ENCODE measurements around the gene METTL3. TPM values are rescaled to one million over a fixed set of nuclear protein-coding genes. Genes with fewer than 3 reads are reported as not detected.
A peak's percentile ranks its signal among the peaks of the same experiment; 100 is the strongest.

Gene METTL3
- total RNA-seq, result 10 to 100 TPM; 45.3 to 65.4 (median 58.6) TPM

GRCh38 chr14:21510735-21511657, at the start of gene METTL3:
Gene METTL3 (minus strand): TSS chr14:21511340. CDS start chr14:21511223, 117 bp downstream.
- TF ChIP-seq POLR2A (IDR thresholded peaks at IDR 0.05), result peak in 1 of 2 donors; percentile 45
- no peak for TF ChIP-seq CTCF (IDR thresholded peaks at IDR 0.05)
- TF ChIP-seq EP300 (IDR thresholded peaks at IDR 0.05), result peak; percentile 88 to 90
- no peaks in the 10 kb centered on the region for H3K27me3 ChIP-seq
- no peaks in the 10 kb centered on the region for H3K9me3 ChIP-seq
- H3K36me3 ChIP-seq, result peaks cover 0 to 27% (median 5%) of the 10 kb centered on the region in 3 donors
- peak within 1 kb of the TSS; percentile 72 to 85 (median 74) for H3K4me3 ChIP-seq
- peaks cover 0 to 25% (median 12%) of the 10 kb centered on the region in 4 donors for H3K4me1 ChIP-seq
- DNase-seq (ENCODE audit: low spot score in 2 of 2), result peak; percentile 92 to 97
- WGBS, 2 donors, result 0% methylated on average over 51 to 52 of the region's 53 CpGs
- peak within 1 kb of the TSS in 3 of 4 donors; percentile 79 to 90 (median 89) for H3K27ac ChIP-seq

- WGBS, 2 donors, result 83 to 85% methylated on average over 8 of the region's 8 CpGs
- H3K9me3 ChIP-seq, result no peaks in the 10 kb centered on the region
- H3K4me3 ChIP-seq, result no peak overlapping the region
- peaks cover 0 to 19% (median 2%) of the 10 kb centered on the region in 4 donors for H3K4me1 ChIP-seq
- TF ChIP-seq CTCF (IDR thresholded peaks at IDR 0.05), result no peak
- no peak for TF ChIP-seq POLR2A (IDR thresholded peaks at IDR 0.05)
- TF ChIP-seq EP300 (IDR thresholded peaks at IDR 0.05), result no peak
- H3K36me3 ChIP-seq, result no peaks in the 10 kb centered on the region
- no peak overlapping the region for H3K27ac ChIP-seq
- DNase-seq (ENCODE audit: low spot score in 2 of 2), result no peak
- no peaks in the 10 kb centered on the region for H3K27me3 ChIP-seq
Measured at GRCh38 chr14:21558703-21559170, 47.6 kb upstream of the METTL3 start.

- Histone ChIP-seq H3K27ac (peak overlapping the region; percentile 17 to 75 (median 54)), H3K9me3 (no peaks in the 10 kb centered on the region), H3K4me1 (peaks cover 0 to 19% (median 2%) of the 10 kb centered on the region in 4 donors), H3K4me3 (peak overlapping the region in 3 of 4 donors; percentile 17 to 39 (median 28)), H3K36me3 (no peaks in the 10 kb centered on the region), H3K27me3 (no peaks in the 10 kb centered on the region)
- peak; percentile 65 to 98 for DNase-seq (ENCODE audit: low spot score in 2 of 2)
- TF ChIP-seq EP300 (IDR thresholded peaks at IDR 0.05), result peak in 1 of 2 donors; percentile 13
- TF ChIP-seq POLR2A (IDR thresholded peaks at IDR 0.05), result no peak
- TF ChIP-seq CTCF (IDR thresholded peaks at IDR 0.05), result peak; percentile 59 to 82 (median 65)
- WGBS, 2 donors, result 8 to 12% methylated on average over 11 of the region's 11 CpGs
Measured at GRCh38 chr14:21557084-21557901, 46.2 kb upstream of the METTL3 start.

GRCh38 chr14:21556378-21557083, 45.4 kb upstream of the METTL3 start:
- Histone ChIP-seq H3K9me3 (no peaks in the 10 kb centered on the region), H3K4me1 (peaks cover 0 to 19% (median 2%) of the 10 kb centered on the region in 4 donors), H3K36me3 (no peaks in the 10 kb centered on the region), H3K27ac (peak overlapping the region in 2 of 4 donors; percentile 63 to 75), H3K27me3 (no peaks in the 10 kb centered on the region), H3K4me3 (no peak overlapping the region)
- no peak for DNase-seq (ENCODE audit: low spot score in 2 of 2)
- 48 to 51% methylated on average over 5 of the region's 5 CpGs for WGBS, 2 donors
- no peak for TF ChIP-seq EP300 (IDR thresholded peaks at IDR 0.05)
- no peak for TF ChIP-seq POLR2A (IDR thresholded peaks at IDR 0.05)
- TF ChIP-seq CTCF (IDR thresholded peaks at IDR 0.05), result no peak

Data from tibial nerve (tissue), 4 donors.